A549 (cell line): ENCODE data around the gene TRIM38. TPM values are rescaled to one million over a fixed set of nuclear protein-coding genes. Genes with fewer than 3 reads are reported as not detected.

Experiments used
- ATAC-seq, 2 experiments: fragments of 200-7000 bp in 1 of 2; fragments of >200 bp in 1 of 2; cut with Nextera tagmentation in 1 of 2; cut with Tn5 transposase in 1 of 2; 3 replicates each; pipeline versions ENCODE4 v1.8.0 to v1.9.1; 2018 to 2020; ENCODE audit warnings: mild to moderate bottlenecking in 1 of 2, moderate library complexity in 1 of 2
- CTCF ChIA-PET: fragments of 300-600 bp; sonication (Branson Sonifier 250); formaldehyde crosslinking; extraction: SDS; loops from one replicate; lab custom pipeline; 2021; ENCODE audit warnings: antibody characterized with exemption, inconsistent platforms; lab: Yijun Ruan, JAX
- POLR2A ChIA-PET: fragments of 350-600 bp; formaldehyde crosslinking; extraction: SDS; loops from one replicate; lab custom pipeline; 2021; ENCODE audit warnings: antibody characterized with exemption, inconsistent platforms; lab: Yijun Ruan, JAX
- DNase-seq, 2 experiments: peaks; one replicate each; pipeline versions ENCODE4 v3.0.0 to v3.0.0-alpha.2; 2011 to 2016; ENCODE audit warnings: low read depth in 1 of 2, low spot score in 1 of 2
- FAIRE-seq: peaks from 2 replicates; lab custom pipeline; 2011; peaks lifted over from hg19 to GRCh38; lab: Jason Lieb, UNC
- H3K27ac ChIP-seq, 2 experiments: fragments of >200 bp; sonication (Bioruptor Twin); formaldehyde crosslinking; 3 replicates each; pipeline ENCODE4 v1.5.1; 2016 to 2017
- H3K4me1 ChIP-seq: fragments of >200 bp; sonication (Bioruptor Twin); formaldehyde crosslinking; 3 replicates; pipeline ENCODE4 v1.6.1; 2016
- H3K4me2 ChIP-seq: fragments of >200 bp; sonication (Bioruptor Twin); formaldehyde crosslinking; 3 replicates; pipeline ENCODE4 v1.6.1; 2016
- H3K4me3 ChIP-seq: fragments of >200 bp; sonication (Bioruptor Twin); formaldehyde crosslinking; 3 replicates; pipeline ENCODE4 v1.5.1; 2016
- H3K9me3 ChIP-seq: fragments of >200 bp; sonication (Bioruptor Twin); formaldehyde crosslinking; 3 replicates; pipeline ENCODE4 v1.6.1; 2016
- ATOH8 ChIP-seq: fragments of 250-450 bp; sonication (Bioruptor Pico); IDR thresholded peaks from 2 replicates; pipeline ENCODE4 v1.5.0; 2020; ENCODE audit warnings: low read depth, mild to moderate bottlenecking, moderate library complexity
- CEBPB ChIP-seq, 2 experiments: fragments of >200 bp in 1 of 2; sonication (Bioruptor Twin) in 1 of 2; formaldehyde crosslinking in 1 of 2; IDR thresholded peaks; 2 replicates each; pipeline ENCODE4 v1.6.1; 2012 to 2016
- CHD4 ChIP-seq: fragments of 200-600 bp; sonication (generic); IDR thresholded peaks from 2 replicates; pipeline ENCODE4 v1.6.1; 2016; ENCODE audit warnings: antibody characterized with exemption, mild to moderate bottlenecking, borderline replicate concordance
- CTCF ChIP-seq: fragments of >200 bp; sonication (Bioruptor Twin); formaldehyde crosslinking; IDR thresholded peaks from 3 replicates; pipeline ENCODE4 v1.5.1; 2016
- EHF ChIP-seq: fragments of 250-450 bp; sonication (Bioruptor Pico); IDR thresholded peaks from 2 replicates; pipeline ENCODE4 v1.5.0; 2020; ENCODE audit warnings: mild to moderate bottlenecking
- ELK1 ChIP-seq: fragments of 150-350 bp; IDR thresholded peaks from 2 replicates; pipeline ENCODE4 v1.6.1; 2014; ENCODE audit warnings: low read depth, mild to moderate bottlenecking, low read length
- EP300 ChIP-seq, 2 experiments: fragments of >200 bp; sonication (Bioruptor Twin); formaldehyde crosslinking; IDR thresholded peaks; 2 replicates in 1 of 2; 3 replicates in 1 of 2; pipeline ENCODE4 v1.6.1; 2016 to 2017
- ESRRA ChIP-seq: fragments of 150-350 bp; IDR thresholded peaks from 2 replicates; pipeline ENCODE4 v1.6.1; 2014; ENCODE audit warnings: mild to moderate bottlenecking, low read length, borderline replicate concordance
- FOSB ChIP-seq: fragments of 250-450 bp; sonication (Bioruptor Pico); IDR thresholded peaks from 2 replicates; pipeline ENCODE4 v1.5.0; 2020; ENCODE audit warnings: mild to moderate bottlenecking, moderate library complexity
- HEYL ChIP-seq: fragments of 250-450 bp; sonication (Bioruptor Pico); IDR thresholded peaks from 2 replicates; pipeline ENCODE4 v1.8.0; 2021; ENCODE audit warnings: mild to moderate bottlenecking, moderate library complexity
- HMGXB4 ChIP-seq: fragments of 250-450 bp; sonication (Bioruptor Pico); IDR thresholded peaks from 2 replicates; pipeline ENCODE4 v1.5.0; 2021; ENCODE audit warnings: mild to moderate bottlenecking, moderate library complexity, borderline replicate concordance
- JUN ChIP-seq, 2 experiments: fragments of >200 bp; sonication (Bioruptor Twin); formaldehyde crosslinking; IDR thresholded peaks; 2 replicates in 1 of 2; 3 replicates in 1 of 2; pipeline ENCODE4 v1.6.1; 2016 to 2017
- JUNB ChIP-seq: fragments of >200 bp; sonication (Bioruptor Twin); formaldehyde crosslinking; IDR thresholded peaks from 2 replicates; pipeline ENCODE4 v1.6.1; 2016
- KDM5A ChIP-seq: fragments of 200-600 bp; sonication (generic); IDR thresholded peaks from 2 replicates; pipeline ENCODE4 v1.6.1; 2016; ENCODE audit warnings: antibody characterized with exemption, mild to moderate bottlenecking
- MAX ChIP-seq: IDR thresholded peaks from 2 replicates; pipeline ENCODE4 v1.6.1; 2012
- MYC ChIP-seq: IDR thresholded peaks from 2 replicates; pipeline ENCODE4 v1.6.1; 2012; ENCODE audit warnings: mild to moderate bottlenecking, inconsistent platforms, low read length, improper control_type of control experiment, borderline replicate concordance
- NPAS2 ChIP-seq: fragments of 250-450 bp; sonication (Bioruptor Pico); IDR thresholded peaks from 2 replicates; pipeline ENCODE4 v1.8.0; 2022; ENCODE audit warnings: mild to moderate bottlenecking, moderate library complexity, borderline replicate concordance
- PBX3 ChIP-seq: IDR thresholded peaks from 2 replicates; pipeline ENCODE4 v1.6.1; 2012
- PHF8 ChIP-seq: fragments of 200-600 bp; sonication (generic); IDR thresholded peaks from 2 replicates; pipeline ENCODE4 v1.6.1; 2016; ENCODE audit warnings: low read depth, mild to moderate bottlenecking, antibody characterized with exemption, moderate library complexity, borderline replicate concordance
- RARB ChIP-seq: fragments of 250-450 bp; sonication (Bioruptor Pico); IDR thresholded peaks from 2 replicates; pipeline ENCODE4 v1.8.0; 2021; ENCODE audit warnings: mild to moderate bottlenecking, moderate library complexity
- RCOR1 ChIP-seq: fragments of 150-350 bp; IDR thresholded peaks from 2 replicates; pipeline ENCODE4 v1.6.1; 2014; ENCODE audit warnings: antibody characterized with exemption, low read length, low read depth
- SMC3 ChIP-seq: fragments of >200 bp; sonication (Bioruptor Twin); formaldehyde crosslinking; IDR thresholded peaks from 3 replicates; pipeline ENCODE4 v1.6.1; 2018; ENCODE audit warnings: inconsistent platforms
- ZFP36 ChIP-seq: fragments of 450-650 bp; IDR thresholded peaks from 2 replicates; pipeline ENCODE4 v1.6.1; 2014; ENCODE audit warnings: borderline replicate concordance; ENCODE audit not compliant: partially characterized antibody
- ZSCAN20 ChIP-seq: fragments of 250-450 bp; sonication (Bioruptor Pico); IDR thresholded peaks from 2 replicates; pipeline ENCODE4 v1.8.0; 2022; ENCODE audit warnings: mild to moderate bottlenecking, moderate library complexity
- WGBS: methylation state at CpG from one replicate; pipeline ENCODE4 v1.1.6; 2017; ENCODE audit errors: missing lambda C conversion rate; 5-methylcytosine and 5-hydroxymethylcytosine counted together
- polyA plus RNA-seq, 4 experiments: library from polyadenylated mRNA; depleted of rRNA in 3 of 4; stranded (reverse); fragments of >200 nt; fragmentation: RNase III in 1 of 4; extraction: RNeasy Plus Mini Kit Qiagen cat#74134 plus additional on column Dnase treatment in 1 of 4; gene quantifications; 2 replicates in 3 of 4; 3 replicates in 1 of 4; pipeline ENCODE4 v1.2.3, GENCODE V29; 2011 to 2017

Gene TRIM38
- polyA plus RNA-seq, 2 of the 4 experiments (the other 2 are of a cell fraction) = 1.7 to 3.4 TPM

- TF ChIP-seq KDM5A = no peak
- TF ChIP-seq ZFP36 = no peak
- no peak for TF ChIP-seq RCOR1
- TF ChIP-seq PHF8 = no peak
- CTCF ChIA-PET = no interaction called here
- FAIRE-seq = no peak
- no peaks in the 10 kb centered on the region for H3K4me1 ChIP-seq
- no peak overlapping the region for H3K4me2 ChIP-seq
- no peak for ATAC-seq
- H3K4me3 ChIP-seq = no peak overlapping the region
- no peak overlapping the region for H3K27ac ChIP-seq
- POLR2A ChIA-PET = no interaction called here
- DNase-seq = no peak
- H3K9me3 ChIP-seq = no peaks in the 10 kb centered on the region
Measured at GRCh38 chr6:25921525-25922203, 40.9 kb upstream of the TRIM38 start.

- Histone ChIP-seq H3K4me3 (no peak overlapping the region), H3K27ac (no peak overlapping the region), H3K4me1 (no peaks in the 10 kb centered on the region), H3K9me3 (no peaks in the 10 kb centered on the region), H3K4me2 (no peak overlapping the region)
- 48% methylated on average over 2 of the region's 2 CpGs for WGBS
- TF ChIP-seq SMC3 (no peak), PBX3 (no peak), EP300 (IDR thresholded peaks at IDR 0.05) (no peak), MAX (no peak), NPAS2 (no peak), HMGXB4 (CRISPR knock-in tag) (no peak), CEBPB (IDR thresholded peaks at IDR 0.05) (no peak), ZSCAN20 (CRISPR knock-in tag) (no peak), HEYL (CRISPR knock-in tag) (no peak), ATOH8 (no peak), MYC (no peak), CTCF (no peak), EHF (no peak), ELK1 (no peak), JUNB (no peak), JUN (IDR thresholded peaks at IDR 0.05) (no peak), CHD4 (no peak), RARB (CRISPR knock-in tag) (no peak), ESRRA (no peak), FOSB (CRISPR knock-in tag) (no peak)
- FAIRE-seq = no peak
- no peak for ATAC-seq
- no peak for DNase-seq
- ChIA-PET POLR2A (no interaction called here), CTCF (no interaction called here)
Measured at GRCh38 chr6:25922301-25922700, 40.3 kb upstream of the TRIM38 start.
